Progenitor cell of endocrine pancreas (in vitro differentiated cells): ENCODE data around the gene ZBTB40. TPM values are rescaled to one million over a fixed set of nuclear protein-coding genes. Genes with fewer than 3 reads are reported as not detected.

Source experiments
- DNase-seq: peaks from one replicate; pipeline ENCODE4 v3.0.0; 2021; ENCODE audit warnings: low spot score; ENCODE audit not compliant: unreplicated experiment
- H3K27ac Mint-ChIP-seq: 2 replicates; pipeline ENCODE4 v1.8.0; 2021; ENCODE audit warnings: mild to moderate bottlenecking, moderate library complexity, mixed read lengths
- H3K27me3 Mint-ChIP-seq: 2 replicates; pipeline ENCODE4 v1.8.0; 2021; ENCODE audit warnings: mixed read lengths
- H3K36me3 Mint-ChIP-seq: 2 replicates; pipeline ENCODE4 v1.8.0; 2022; ENCODE audit warnings: mixed read lengths; ENCODE audit not compliant: insufficient read depth
- H3K4me1 Mint-ChIP-seq: 2 replicates; pipeline ENCODE4 v1.8.0; 2021; ENCODE audit warnings: low read depth, mixed read lengths
- H3K4me3 Mint-ChIP-seq: 2 replicates; pipeline ENCODE4 v1.8.0; 2021; ENCODE audit warnings: low read depth, mild to moderate bottlenecking, moderate library complexity, mixed read lengths
- H3K9me3 Mint-ChIP-seq: 2 replicates; pipeline ENCODE4 v1.8.0; 2021; ENCODE audit warnings: low read depth, mixed read lengths
- total RNA-seq: library from RNA; stranded (reverse); gene quantifications from 2 replicates; pipeline ENCODE4 v1.2.1, GENCODE V29; 2021
- TF ChIP-seq, protein P1 (sequence below): fragments of 200-600 bp; sonication (generic); IDR thresholded peaks from one replicate; pipeline ENCODE4 v1.5.0; 2021; ENCODE audit warnings: antibody characterized with exemption, mild to moderate bottlenecking; ENCODE audit not compliant: unreplicated experiment

Gene ZBTB40
- total RNA-seq, 1 donor from 2014 or later = 40.9 TPM

GRCh38 chr1:22470227-22470626, 18.6 kb downstream of the ZBTB40 start:
- no peak for DNase-seq
- Mint-ChIP-seq H3K9me3 (no peaks in the 10 kb centered on the region), H3K4me1 (peaks cover 5% of the 10 kb centered on the region), H3K27ac (no peak overlapping the region), H3K4me3 (no peak overlapping the region), H3K27me3 (no peaks in the 10 kb centered on the region), H3K36me3 (no peaks in the 10 kb centered on the region)
- TF ChIP-seq, protein P1, sequence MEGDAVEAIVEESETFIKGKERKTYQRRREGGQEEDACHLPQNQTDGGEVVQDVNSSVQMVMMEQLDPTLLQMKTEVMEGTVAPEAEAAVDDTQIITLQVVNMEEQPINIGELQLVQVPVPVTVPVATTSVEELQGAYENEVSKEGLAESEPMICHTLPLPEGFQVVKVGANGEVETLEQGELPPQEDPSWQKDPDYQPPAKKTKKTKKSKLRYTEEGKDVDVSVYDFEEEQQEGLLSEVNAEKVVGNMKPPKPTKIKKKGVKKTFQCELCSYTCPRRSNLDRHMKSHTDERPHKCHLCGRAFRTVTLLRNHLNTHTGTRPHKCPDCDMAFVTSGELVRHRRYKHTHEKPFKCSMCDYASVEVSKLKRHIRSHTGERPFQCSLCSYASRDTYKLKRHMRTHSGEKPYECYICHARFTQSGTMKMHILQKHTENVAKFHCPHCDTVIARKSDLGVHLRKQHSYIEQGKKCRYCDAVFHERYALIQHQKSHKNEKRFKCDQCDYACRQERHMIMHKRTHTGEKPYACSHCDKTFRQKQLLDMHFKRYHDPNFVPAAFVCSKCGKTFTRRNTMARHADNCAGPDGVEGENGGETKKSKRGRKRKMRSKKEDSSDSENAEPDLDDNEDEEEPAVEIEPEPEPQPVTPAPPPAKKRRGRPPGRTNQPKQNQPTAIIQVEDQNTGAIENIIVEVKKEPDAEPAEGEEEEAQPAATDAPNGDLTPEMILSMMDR = no peak

GRCh38 chr1:22471078-22471477, 19.4 kb downstream of the ZBTB40 start:
- no peaks in the 10 kb centered on the region for H3K36me3 Mint-ChIP-seq
- H3K9me3 Mint-ChIP-seq = no peaks in the 10 kb centered on the region
- H3K4me3 Mint-ChIP-seq = no peak overlapping the region
- peaks cover 13% of the 10 kb centered on the region for H3K4me1 Mint-ChIP-seq
- TF ChIP-seq, protein P1 = no peak
- no peak overlapping the region for H3K27ac Mint-ChIP-seq
- H3K27me3 Mint-ChIP-seq = no peaks in the 10 kb centered on the region
- DNase-seq = no peak

- no peak overlapping the region for H3K27ac Mint-ChIP-seq
- TF ChIP-seq, protein P1 = no peak
- H3K36me3 Mint-ChIP-seq = no peaks in the 10 kb centered on the region
- DNase-seq = no peak
- H3K4me3 Mint-ChIP-seq = no peak overlapping the region
- H3K4me1 Mint-ChIP-seq = peaks cover 14% of the 10 kb centered on the region
- H3K9me3 Mint-ChIP-seq = no peaks in the 10 kb centered on the region
- H3K27me3 Mint-ChIP-seq = no peaks in the 10 kb centered on the region
Measured at GRCh38 chr1:22471610-22472009, 20.0 kb downstream of the ZBTB40 start.

DNA sequence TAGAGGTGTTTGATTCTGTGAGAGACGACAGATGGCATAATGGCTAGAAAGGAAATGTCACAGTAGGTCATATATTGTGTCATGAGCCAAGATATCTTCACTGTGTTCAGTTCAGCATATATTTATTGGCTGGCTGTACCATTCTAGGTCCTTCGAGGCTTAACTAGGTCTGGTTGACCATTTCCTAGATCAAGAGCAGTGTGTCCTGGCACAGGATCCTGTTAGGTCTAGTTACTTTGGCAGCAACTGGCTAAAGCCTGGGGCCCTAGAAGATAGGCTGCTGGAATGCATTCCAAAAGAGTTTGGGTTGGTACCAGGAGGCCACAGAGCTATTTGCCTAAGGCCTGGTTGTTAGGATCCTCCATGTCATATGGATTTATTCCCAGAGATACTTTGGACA, 20.9 kb downstream of the ZBTB40 start:
- Mint-ChIP-seq H3K4me1 (peaks cover 14% of the 10 kb centered on the region), H3K27me3 (no peaks in the 10 kb centered on the region), H3K4me3 (no peak overlapping the region), H3K27ac (no peak overlapping the region), H3K36me3 (no peaks in the 10 kb centered on the region), H3K9me3 (no peaks in the 10 kb centered on the region)
- DNase-seq = no peak
- TF ChIP-seq, protein P1 = no peak

DNA sequence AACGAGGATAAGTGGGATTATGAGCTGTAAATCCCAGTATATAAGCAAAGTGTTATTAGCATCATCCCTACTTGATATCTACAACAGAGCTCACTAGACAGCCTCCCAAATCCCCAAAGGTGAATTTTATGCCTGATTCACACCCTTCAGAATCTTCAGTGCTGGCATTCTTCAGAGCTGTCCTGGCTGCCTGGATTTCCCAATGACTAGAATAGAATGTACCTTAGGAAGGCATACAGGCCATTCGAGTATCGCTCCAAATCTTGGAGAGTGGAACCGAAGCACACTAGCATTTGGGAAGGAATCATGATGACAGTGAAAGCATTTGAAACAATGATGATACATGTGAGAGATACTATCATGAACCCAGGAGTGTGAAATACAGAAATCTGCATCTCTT, 22.3 kb downstream of the ZBTB40 start:
- Mint-ChIP-seq H3K4me1 (peaks cover 14% of the 10 kb centered on the region), H3K27me3 (no peaks in the 10 kb centered on the region), H3K9me3 (no peaks in the 10 kb centered on the region), H3K36me3 (peaks cover 2% of the 10 kb centered on the region), H3K27ac (no peak overlapping the region), H3K4me3 (no peak overlapping the region)
- DNase-seq = no peak
- TF ChIP-seq, protein P1 = no peak
